Islet precursor cell (in vitro differentiated cells): ENCODE measurements around the gene CLRN2.

Experiments used
- DNase-seq: peaks from one replicate; pipeline ENCODE4 v3.0.0-alpha.2; 2018

CLRN2 gene

GRCh38 chr4:17514865-17515264 is at the start of gene CLRN2:
Gene CLRN2 (plus strand): TSS chr4:17515165. CDS start chr4:17515267, 102 bp downstream.
- DNase-seq = no peak

GRCh38 chr4:17468619-17469221 is 46.2 kb upstream of the CLRN2 start:
- DNase-seq = no peak

GRCh38 chr4:17469931-17470674 is 44.9 kb upstream of the CLRN2 start:
- peak; percentile 51 for DNase-seq

- DNase-seq = no peak
Observed at GRCh38 chr4:17475481-17475880, 39.5 kb upstream of the CLRN2 start.

- no peak for DNase-seq
Observed at GRCh38 chr4:17476853-17477252, 38.1 kb upstream of the CLRN2 start.

GRCh38 chr4:17477774-17478472 is 37.0 kb upstream of the CLRN2 start:
- no peak for DNase-seq

- no peak for DNase-seq
Observed at GRCh38 chr4:17480210-17480927, 34.6 kb upstream of the CLRN2 start.

- no peak for DNase-seq
Observed at GRCh38 chr4:17480955-17481354, 34.0 kb upstream of the CLRN2 start.

GRCh38 chr4:17482716-17483115 is 32.2 kb upstream of the CLRN2 start:
- no peak for DNase-seq

- no peak for DNase-seq
Observed at GRCh38 chr4:17489123-17489522, 25.8 kb upstream of the CLRN2 start.

GRCh38 chr4:17489721-17490120 is 25.2 kb upstream of the CLRN2 start:
- DNase-seq = no peak

- peak; percentile 91 for DNase-seq
Observed at GRCh38 chr4:17490575-17491059, 24.3 kb upstream of the CLRN2 start.

GRCh38 chr4:17491196-17491595 is 23.8 kb upstream of the CLRN2 start:
- no peak for DNase-seq

GRCh38 chr4:17492058-17492741 is 22.8 kb upstream of the CLRN2 start:
- DNase-seq = no peak

- no peak for DNase-seq
Observed at GRCh38 chr4:17492876-17493275, 22.1 kb upstream of the CLRN2 start.

- no peak for DNase-seq
Observed at GRCh38 chr4:17493619-17494018, 21.3 kb upstream of the CLRN2 start.

- peak; percentile 87 for DNase-seq
Observed at GRCh38 chr4:17494258-17495190, 20.4 kb upstream of the CLRN2 start.

GRCh38 chr4:17497890-17498523 is 17.0 kb upstream of the CLRN2 start:
- no peak for DNase-seq

GRCh38 chr4:17500574-17500973 is 14.4 kb upstream of the CLRN2 start:
- no peak for DNase-seq

- DNase-seq = no peak
Observed at GRCh38 chr4:17502756-17503155, 12.2 kb upstream of the CLRN2 start.

GRCh38 chr4:17504081-17504480 is 10.9 kb upstream of the CLRN2 start:
- no peak for DNase-seq
